Measurements from ENCODE around the gene IL1B.
"Not testable (repeated sequence)": the region's sequence is repeated elsewhere in the genome, so short reads cannot be mapped to it uniquely, and the experiment has no call there.

DNA sequence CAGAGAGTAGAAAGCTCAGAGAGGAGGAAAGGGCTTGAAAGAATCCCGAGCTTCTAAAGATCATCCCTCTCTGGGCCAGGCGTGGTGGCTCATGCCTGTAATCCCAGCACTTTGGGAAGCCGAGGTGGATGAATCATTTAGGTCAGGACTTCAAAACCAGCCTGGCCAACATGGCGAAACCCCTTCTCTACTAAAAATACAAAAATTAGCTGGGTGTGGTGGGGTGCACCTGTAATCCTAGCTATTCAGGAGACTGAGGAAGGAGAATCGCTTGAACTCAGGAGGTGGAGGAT, 3.0 kb downstream of the IL1B start:
- not testable (repeated sequence) for TF ChIP-seq CTCF (IDR thresholded peaks at IDR 0.05; ENCODE audit: insufficient read depth, low read length, poor library complexity, severe bottlenecking); EZH2phosphoT487 (conservative IDR thresholded peaks at IDR 0.05; ENCODE audit: low read length)
